Muscle of leg (tissue), 11 donors: ENCODE results near the gene ERI3. TPM values are rescaled to one million over a fixed set of nuclear protein-coding genes. Genes with fewer than 3 reads are reported as not detected.
A peak's percentile ranks its signal among the peaks of the same experiment; 100 is the strongest.

ENCODE experiments used
- DNase-seq: peaks from one replicate; pipeline ENCODE4 v3.0.0; 2013
- H3K27ac ChIP-seq: one replicate; pipeline ENCODE4 v1.5.1; 2013; ENCODE audit warnings: mild to moderate bottlenecking, low read length, control low read depth
- H3K27me3 ChIP-seq: one replicate; pipeline ENCODE4 v1.6.1; 2013; ENCODE audit warnings: low read length; ENCODE audit not compliant: control insufficient read depth, insufficient read depth
- H3K36me3 ChIP-seq: one replicate; pipeline ENCODE4 v1.6.1; 2013; ENCODE audit warnings: low read length; ENCODE audit not compliant: control insufficient read depth, insufficient read depth
- H3K4me1 ChIP-seq: one replicate; pipeline ENCODE4 v1.6.1; 2013; ENCODE audit warnings: low read length; ENCODE audit not compliant: control insufficient read depth, insufficient read depth
- H3K4me3 ChIP-seq: one replicate; pipeline ENCODE4 v1.5.1; 2013; ENCODE audit warnings: low read length, control low read depth
- H3K9me3 ChIP-seq: replicated peaks from 2 replicates; pipeline ENCODE4 v1.6.1; 2013; ENCODE audit warnings: low read depth, low read length; ENCODE audit not compliant: control insufficient read depth
- WGBS: methylation state at CpG from one replicate; pipeline ENCODE4 v1.1.5; 2013; ENCODE audit warnings: missing lambda C conversion rate; ENCODE audit not compliant: insufficient coverage; 5-methylcytosine and 5-hydroxymethylcytosine counted together
- polyA plus RNA-seq, 8 donors: library from polyadenylated mRNA; unstranded; fragments of 120-200 nt; gene quantifications; one replicate each; pipeline versions ENCODE4 v1.2.1 to v1.2.3, GENCODE V29; 2013; ENCODE audit warnings: inconsistent platforms in 1 of 8, low replicate concordance in 1 of 8; ENCODE audit not compliant: insufficient read length in 8 of 8, insufficient read depth in 1 of 8
- total RNA-seq: library from RNA; stranded (reverse); fragments of 120-200 nt; gene quantifications from one replicate; pipeline ENCODE4 v1.2.4, GENCODE V29; 2013

Gene ERI3
- total and polyA plus RNA-seq, 9 donors, result 46.7 to 57.2 (median 52.1) TPM

DNA sequence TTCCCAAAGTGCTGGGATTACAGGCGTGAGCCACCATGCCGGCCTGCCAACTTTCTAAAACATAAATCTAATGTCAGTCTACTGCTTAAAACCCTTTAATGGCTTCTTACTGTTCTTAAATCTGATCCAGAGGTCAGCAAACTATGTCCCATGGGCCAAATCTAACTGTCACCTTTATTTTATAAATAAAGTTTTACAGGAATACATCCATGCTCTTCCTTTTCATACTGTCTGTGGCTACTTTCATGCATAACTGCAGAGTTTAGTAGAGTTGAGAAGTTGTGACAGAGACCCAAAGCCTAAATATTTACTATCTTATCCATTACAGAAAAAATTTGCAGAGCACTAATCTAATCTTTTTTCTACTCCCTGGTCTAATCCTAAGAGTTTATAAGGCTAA, 3.8 kb downstream of the ERI3 start:
- Histone ChIP-seq H3K27me3 (no peaks in the 10 kb centered on the region), H3K27ac (no peak overlapping the region), H3K9me3 (no peaks in the 10 kb centered on the region), H3K4me3 (no peak overlapping the region), H3K36me3 (peaks cover 5% of the 10 kb centered on the region), H3K4me1 (peaks cover 13% of the 10 kb centered on the region)
- WGBS, result 75% methylated on average over 2 of the region's 2 CpGs
- DNase-seq, result no peak

GRCh38 chr1:44348061-44348485, 7.0 kb downstream of the ERI3 start:
- no peaks in the 10 kb centered on the region for H3K4me1 ChIP-seq
- WGBS, result 79% methylated on average over 2 of the region's 4 CpGs
- H3K4me3 ChIP-seq, result no peak overlapping the region
- H3K9me3 ChIP-seq, result no peaks in the 10 kb centered on the region
- no peaks in the 10 kb centered on the region for H3K27me3 ChIP-seq
- DNase-seq, result no peak
- peaks cover 8% of the 10 kb centered on the region for H3K36me3 ChIP-seq
- H3K27ac ChIP-seq, result peak overlapping the region; percentile 37

GRCh38 chr1:44347280-44347679, 7.8 kb downstream of the ERI3 start:
- peak; percentile 86 for DNase-seq
- Histone ChIP-seq H3K9me3 (no peaks in the 10 kb centered on the region), H3K27me3 (no peaks in the 10 kb centered on the region), H3K36me3 (peaks cover 8% of the 10 kb centered on the region), H3K27ac (peak overlapping the region; percentile 54), H3K4me3 (no peak overlapping the region), H3K4me1 (no peaks in the 10 kb centered on the region)
- 62% methylated on average over 4 of the region's 4 CpGs for WGBS

GRCh38 chr1:44346878-44347277, 8.2 kb downstream of the ERI3 start:
- Histone ChIP-seq H3K9me3 (no peaks in the 10 kb centered on the region), H3K36me3 (peaks cover 6% of the 10 kb centered on the region), H3K27me3 (no peaks in the 10 kb centered on the region), H3K27ac (peak overlapping the region; percentile 54), H3K4me1 (no peaks in the 10 kb centered on the region), H3K4me3 (no peak overlapping the region)
- 92% methylated on average over 2 of the region's 6 CpGs for WGBS
- DNase-seq, result no peak

GRCh38 chr1:44346184-44346583, 8.9 kb downstream of the ERI3 start:
- Histone ChIP-seq H3K9me3 (no peaks in the 10 kb centered on the region), H3K27ac (peak overlapping the region; percentile 25), H3K27me3 (no peaks in the 10 kb centered on the region), H3K4me1 (no peaks in the 10 kb centered on the region), H3K36me3 (peaks cover 6% of the 10 kb centered on the region), H3K4me3 (no peak overlapping the region)
- no peak for DNase-seq
- 100% methylated on average over 1 of the region's 2 CpGs for whole genome bisulfite sequencing

DNA sequence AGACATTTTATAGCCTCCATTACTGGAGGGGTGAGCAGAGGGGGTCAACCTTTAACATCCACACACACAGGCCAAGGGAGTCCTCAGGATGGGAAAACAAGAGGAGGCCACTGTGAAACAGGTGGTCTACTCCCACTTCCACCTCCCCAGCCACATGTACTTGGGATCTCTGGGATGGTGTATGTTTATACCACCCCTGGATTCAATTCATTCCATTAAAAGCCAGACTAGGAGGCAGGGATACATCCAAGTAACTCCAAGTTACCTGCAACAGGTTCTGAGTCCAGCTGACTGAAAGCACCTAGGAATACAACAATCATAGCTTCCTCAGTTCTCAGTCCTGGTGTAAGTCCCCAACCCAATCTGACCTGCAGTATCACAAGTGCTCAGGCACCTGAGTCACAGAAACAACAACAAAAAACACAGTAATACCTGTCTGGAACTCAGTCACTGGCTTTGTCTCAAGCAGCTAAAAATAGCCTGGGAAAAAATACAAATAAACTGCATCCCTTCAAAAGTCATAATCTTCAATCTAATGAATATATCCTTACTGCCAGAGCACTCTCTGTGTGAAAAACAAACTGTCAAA, 9.8 kb downstream of the ERI3 start:
- no peaks in the 10 kb centered on the region for H3K9me3 ChIP-seq
- no peak overlapping the region for H3K27ac ChIP-seq
- no peak overlapping the region for H3K4me3 ChIP-seq
- H3K36me3 ChIP-seq, result peaks cover 6% of the 10 kb centered on the region
- no peaks in the 10 kb centered on the region for H3K27me3 ChIP-seq
- no peak for DNase-seq
- H3K4me1 ChIP-seq, result no peaks in the 10 kb centered on the region

GRCh38 chr1:44339731-44340130, 15.3 kb downstream of the ERI3 start:
- H3K4me3 ChIP-seq, result no peak overlapping the region
- H3K27me3 ChIP-seq, result no peaks in the 10 kb centered on the region
- peaks cover 43% of the 10 kb centered on the region for H3K36me3 ChIP-seq
- DNase-seq, result no peak
- H3K9me3 ChIP-seq, result no peaks in the 10 kb centered on the region
- peaks cover 3% of the 10 kb centered on the region for H3K4me1 ChIP-seq
- WGBS, result 50% methylated on average over 1 of the region's 4 CpGs
- H3K27ac ChIP-seq, result no peak overlapping the region

DNA sequence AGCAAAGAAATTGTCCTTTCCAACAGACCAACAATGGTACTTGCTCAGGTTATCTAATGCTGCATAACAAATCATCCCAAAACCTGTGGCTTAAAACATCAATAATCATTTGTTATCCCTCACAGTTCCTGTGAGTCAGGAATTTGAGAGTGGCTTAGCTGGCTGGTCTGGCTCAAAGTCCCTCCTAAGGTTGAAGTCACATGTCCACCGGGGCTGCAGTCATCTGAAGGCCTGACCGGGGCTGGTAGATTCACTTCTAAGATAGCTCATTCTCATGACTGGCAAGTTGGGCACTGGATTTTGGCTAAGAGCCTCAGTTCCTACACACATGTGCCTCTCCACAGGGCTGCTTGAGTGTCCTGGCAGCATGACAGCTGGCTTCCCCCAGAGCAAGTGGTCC, 16.9 kb downstream of the ERI3 start:
- Histone ChIP-seq H3K9me3 (no peaks in the 10 kb centered on the region), H3K4me1 (peaks cover 3% of the 10 kb centered on the region), H3K27ac (no peak overlapping the region), H3K27me3 (no peaks in the 10 kb centered on the region), H3K4me3 (no peak overlapping the region), H3K36me3 (peaks cover 53% of the 10 kb centered on the region)
- no peak for DNase-seq
- WGBS, result 100% methylated on average over 2 of the region's 2 CpGs

DNA sequence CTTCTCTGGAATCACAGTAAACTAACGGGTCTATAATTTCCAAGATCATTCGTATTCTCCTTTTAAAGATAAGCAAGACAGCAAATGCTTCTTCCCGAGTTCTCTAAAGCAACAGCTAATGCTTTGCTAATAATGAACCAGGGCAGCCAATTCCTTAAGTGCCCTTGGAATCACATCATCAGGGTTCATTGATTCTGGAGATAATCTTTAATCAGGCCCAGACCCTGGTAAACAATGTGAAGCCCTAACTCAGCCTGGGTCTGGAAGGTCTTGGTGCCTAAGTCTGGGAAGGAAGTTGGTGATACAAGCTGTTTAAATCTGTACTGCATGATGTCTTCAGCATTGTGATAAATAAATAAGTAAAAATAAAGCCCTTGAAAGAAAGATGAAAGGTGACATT, 18.4 kb downstream of the ERI3 start:
- WGBS, result 88% methylated on average over 2 of the region's 3 CpGs
- Histone ChIP-seq H3K9me3 (no peaks in the 10 kb centered on the region), H3K4me3 (no peak overlapping the region), H3K27me3 (no peaks in the 10 kb centered on the region), H3K36me3 (peaks cover 65% of the 10 kb centered on the region), H3K27ac (no peak overlapping the region), H3K4me1 (peaks cover 3% of the 10 kb centered on the region)
- DNase-seq, result no peak

- Histone ChIP-seq H3K27me3 (no peaks in the 10 kb centered on the region), H3K4me3 (no peak overlapping the region), H3K27ac (no peak overlapping the region), H3K9me3 (no peaks in the 10 kb centered on the region), H3K36me3 (peaks cover 71% of the 10 kb centered on the region), H3K4me1 (peaks cover 3% of the 10 kb centered on the region)
- no peak for DNase-seq
- 100% methylated on average over 3 of the region's 3 CpGs for WGBS
Measured at GRCh38 chr1:44334968-44335367, 20.1 kb downstream of the ERI3 start.

GRCh38 chr1:44333376-44333775, 21.7 kb downstream of the ERI3 start:
- no peak overlapping the region for H3K4me3 ChIP-seq
- no peak for DNase-seq
- no peak overlapping the region for H3K27ac ChIP-seq
- peaks cover 58% of the 10 kb centered on the region for H3K36me3 ChIP-seq
- H3K9me3 ChIP-seq, result no peaks in the 10 kb centered on the region
- peaks cover 3% of the 10 kb centered on the region for H3K4me1 ChIP-seq
- WGBS, result 70% methylated on average over 4 of the region's 6 CpGs
- H3K27me3 ChIP-seq, result no peaks in the 10 kb centered on the region
